Effector CD8-positive, alpha-beta T cell (primary cell): Measurements from ENCODE around the gene MIER2.

ENCODE experiments used
- DNase-seq: peaks from one replicate; lab custom pipeline; 2025; lab: John Stamatoyannopoulos, UW

Gene MIER2

DNA sequence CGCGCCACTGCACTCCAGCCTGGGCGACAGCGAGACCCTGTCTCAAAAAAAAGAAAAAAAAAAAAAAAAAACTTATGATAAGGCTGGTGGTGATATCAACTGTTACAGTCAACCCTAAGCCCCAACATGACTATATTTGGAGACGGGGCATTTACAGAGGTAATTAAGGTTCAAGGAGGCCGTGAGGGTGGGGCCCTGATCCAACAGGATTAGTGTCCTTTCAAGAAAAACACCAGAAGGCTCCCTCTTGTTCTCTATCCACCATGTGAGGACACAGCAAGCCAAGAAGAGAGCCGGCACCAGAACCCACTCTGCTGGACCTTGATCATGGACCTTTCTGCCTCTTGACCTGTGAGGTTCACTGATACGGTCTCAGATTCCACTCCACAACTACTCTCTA, 14.1 kb downstream of the MIER2 start:
- no peak for DNase-seq

DNA sequence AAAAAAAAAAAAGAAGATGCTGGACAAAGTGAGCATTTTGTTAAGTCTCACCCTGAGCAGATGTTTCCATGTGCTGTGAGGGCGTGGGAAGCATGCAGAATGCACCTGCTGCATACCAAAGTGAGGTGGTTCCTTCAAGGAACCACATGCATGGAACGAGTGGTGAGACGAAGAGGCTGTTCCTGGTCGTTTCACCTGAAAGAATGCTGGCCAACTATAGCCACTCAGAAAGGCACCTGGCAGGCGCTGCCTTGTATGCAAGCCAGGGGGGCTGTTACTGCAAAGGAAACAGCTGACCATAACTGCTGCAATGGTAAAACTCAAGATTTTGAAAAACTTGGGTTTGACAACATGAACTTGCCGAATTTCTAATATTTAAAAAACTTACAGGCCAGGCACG, 14.7 kb downstream of the MIER2 start:
- DNase-seq: no peak

DNA sequence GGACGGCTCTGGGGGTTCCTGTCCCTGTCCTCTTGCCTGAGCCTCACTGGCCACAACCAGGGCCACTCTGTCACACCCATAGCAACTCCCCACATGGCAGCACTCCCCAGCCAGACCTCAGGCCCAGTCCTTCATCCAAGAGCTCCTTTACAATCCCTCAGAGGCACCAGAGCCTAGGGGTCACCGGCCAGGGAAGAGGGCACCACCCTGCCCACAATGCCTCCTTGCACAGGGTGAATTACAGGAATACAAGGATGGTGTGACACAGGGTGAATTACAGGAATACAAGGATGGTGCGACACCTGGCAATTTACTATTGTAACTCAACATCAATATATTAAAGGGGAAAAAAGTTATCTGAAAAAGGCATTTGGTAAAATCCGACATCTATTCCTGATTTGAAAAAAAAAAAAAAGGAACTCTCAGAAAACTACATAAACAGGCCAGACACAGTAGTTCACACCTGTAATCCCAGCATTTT, 16.5 kb downstream of the MIER2 start:
- no peak for DNase-seq

DNA sequence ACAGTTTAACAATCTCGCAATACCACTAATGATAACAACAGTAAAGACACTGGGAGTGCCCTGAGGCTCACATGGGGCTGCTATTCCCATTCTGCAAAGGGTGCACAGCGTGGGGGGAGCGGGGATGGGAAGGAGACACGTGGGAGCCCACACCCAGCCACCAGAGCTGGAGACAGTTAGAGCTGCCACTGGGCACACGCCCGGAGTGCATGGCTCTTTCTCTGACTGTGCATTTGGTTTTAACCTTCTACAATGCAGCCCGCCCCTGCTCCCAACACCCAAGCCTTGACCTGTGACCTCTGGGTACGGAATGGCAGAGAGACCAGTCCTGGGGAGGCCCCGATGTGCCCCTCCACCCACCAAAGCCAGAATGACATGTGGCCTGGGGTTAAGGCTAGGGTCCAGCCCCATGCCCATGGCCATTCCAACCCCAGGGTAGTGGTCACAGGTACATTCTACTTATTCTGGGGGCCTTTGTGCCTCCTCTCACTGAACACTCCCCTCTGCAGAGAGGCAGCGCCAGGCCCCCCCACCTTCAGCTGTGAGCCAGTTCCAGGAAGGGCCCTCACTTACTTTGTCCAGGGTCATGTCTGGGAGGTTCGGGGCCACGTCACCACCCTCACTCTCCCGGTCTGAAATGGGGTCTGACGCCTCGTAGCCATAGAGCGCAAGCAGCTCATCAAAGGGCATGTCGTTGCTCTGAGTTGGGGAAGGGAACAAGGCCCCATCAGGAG, 17.1 kb downstream of the MIER2 start:
- DNase-seq: no peak

DNA sequence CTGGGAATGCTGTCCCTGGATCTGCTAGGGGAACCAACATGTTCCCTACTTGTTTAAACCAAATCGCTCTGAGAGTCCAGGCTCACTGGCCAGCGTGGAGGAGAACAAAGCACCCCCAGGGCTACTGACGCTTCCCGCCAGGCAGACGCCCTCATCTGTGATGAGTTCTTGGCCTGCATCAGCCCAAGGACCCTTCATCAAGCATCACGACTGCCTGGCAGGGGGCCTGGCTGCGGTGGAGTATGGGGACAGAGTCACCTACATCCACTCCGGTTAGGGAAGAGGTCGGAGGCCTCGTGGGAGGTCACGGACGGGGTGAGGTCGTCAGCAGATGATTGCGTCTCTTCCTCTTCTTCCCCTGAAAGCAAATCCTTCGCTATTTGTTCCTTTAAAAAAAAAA, 17.7 kb downstream of the MIER2 start:
- DNase-seq: no peak

DNA sequence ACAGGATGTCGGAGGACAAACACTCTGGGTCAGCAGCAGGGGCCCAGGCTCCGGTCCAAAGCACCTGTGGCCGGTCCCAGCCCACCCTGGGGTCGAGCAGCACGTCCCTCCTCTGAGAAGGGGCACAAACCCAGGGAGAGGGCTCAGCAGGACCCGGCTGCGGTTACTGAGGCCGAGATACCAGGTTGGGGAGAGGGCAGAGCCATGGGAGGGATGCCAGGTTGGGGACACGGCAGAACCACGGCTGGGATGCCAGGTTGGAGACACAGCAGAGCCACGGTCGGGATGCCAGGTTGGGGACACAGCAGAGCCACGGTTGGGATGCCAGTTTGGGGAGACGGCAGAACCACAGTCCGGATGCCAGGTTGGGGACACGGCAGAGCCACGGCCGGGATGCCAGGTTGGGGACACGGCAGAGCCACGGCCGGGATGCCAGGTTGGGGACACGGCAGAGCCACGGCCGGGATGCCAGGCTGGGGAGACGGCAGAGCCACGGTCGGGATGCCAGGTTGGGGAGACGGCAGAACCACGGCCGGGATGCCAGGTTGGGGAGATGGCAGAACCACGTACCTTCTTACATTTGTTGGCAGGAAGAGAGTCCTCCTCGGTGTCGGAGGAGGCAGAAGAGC, 18.5 kb downstream of the MIER2 start:
- DNase-seq: no peak

DNA sequence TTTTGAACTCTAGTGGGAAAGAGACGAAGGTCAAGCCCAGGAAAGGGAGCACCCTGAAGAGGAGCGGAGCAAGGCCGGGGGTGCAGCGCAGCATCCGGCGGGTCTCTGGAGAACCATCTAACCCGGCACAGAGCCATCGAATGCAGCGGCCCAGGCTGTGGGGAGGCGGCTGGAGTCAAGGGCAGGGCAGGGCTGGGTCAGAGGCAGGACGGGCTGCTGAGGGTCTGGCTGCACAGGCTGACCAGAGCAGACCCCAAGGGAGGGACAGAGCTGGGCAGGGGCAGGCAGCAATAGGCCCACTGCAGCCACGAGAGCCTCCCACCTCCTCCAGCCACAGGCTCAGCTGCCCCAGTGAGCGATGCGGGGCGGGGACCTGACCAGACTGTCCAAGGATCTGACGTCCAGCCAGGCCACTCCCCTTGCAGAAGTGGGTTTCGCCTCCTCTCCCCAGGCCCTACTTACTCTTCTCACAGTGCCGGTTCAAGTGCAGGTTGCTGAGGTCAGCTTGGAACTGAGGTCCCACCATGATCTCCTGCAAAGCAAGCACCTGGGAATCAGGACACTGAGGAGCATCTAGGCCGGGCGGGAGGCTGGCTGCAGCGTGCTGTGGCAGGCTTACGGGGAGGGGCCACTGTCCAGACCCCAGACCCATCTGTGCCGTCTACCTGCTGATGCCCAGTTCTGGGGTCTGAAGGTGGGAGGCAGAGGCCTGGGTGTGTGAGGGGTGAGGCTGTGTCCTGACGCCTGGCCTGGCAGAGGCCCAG, 19.2 kb downstream of the MIER2 start:
- DNase-seq: no peak

DNA sequence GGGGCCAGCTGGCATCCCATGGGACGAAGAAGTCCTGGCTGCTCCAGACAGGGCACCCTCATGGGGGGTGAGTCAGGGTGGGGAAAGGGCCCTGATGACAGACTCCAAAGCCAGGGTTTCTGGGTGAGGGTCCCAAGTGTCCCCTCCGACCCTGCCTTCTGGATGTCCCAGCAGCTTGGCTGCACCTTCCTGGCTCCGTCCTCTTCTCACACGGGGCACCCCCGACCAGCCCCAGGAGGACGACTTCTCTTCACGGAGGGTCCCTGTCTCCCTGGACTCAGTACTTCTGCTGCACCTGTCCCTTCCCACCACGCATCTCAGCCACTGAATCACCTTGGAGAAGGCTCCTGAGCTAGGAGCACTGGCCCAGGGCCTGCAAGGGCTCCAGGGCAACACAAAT, 19.9 kb downstream of the MIER2 start:
- no peak for DNase-seq

DNA sequence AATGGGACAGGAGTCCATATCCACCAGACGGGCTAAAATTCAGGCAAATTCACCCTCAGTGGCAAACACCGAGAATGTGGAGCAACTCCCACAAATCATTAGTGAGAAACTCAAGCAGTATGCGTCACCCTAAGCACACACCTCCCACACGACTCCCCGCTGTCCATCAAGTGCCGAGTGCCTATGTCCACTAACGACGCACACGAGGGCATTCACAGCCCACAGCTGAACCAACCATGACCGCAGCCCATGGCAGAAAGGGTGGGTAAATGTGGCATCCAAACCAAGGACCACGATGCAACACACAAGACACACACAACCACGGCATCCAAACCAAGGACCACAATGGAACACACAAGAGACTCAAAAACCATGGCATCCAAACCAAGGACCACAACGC, 22.0 kb downstream of the MIER2 start:
- no peak for DNase-seq

DNA sequence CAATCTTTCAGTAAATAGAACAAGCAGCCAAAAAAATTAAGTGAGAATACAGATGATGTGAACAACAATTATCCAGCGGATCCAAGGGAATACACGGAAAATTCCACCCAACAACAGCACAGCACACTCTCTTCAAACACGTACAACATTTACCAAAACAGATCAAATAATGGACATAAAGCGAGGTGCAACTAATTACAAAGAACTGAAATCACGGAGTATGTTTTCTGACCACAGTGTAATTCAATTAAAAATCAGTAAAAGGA, 26.2 kb downstream of the MIER2 start:
- no peak for DNase-seq

DNA sequence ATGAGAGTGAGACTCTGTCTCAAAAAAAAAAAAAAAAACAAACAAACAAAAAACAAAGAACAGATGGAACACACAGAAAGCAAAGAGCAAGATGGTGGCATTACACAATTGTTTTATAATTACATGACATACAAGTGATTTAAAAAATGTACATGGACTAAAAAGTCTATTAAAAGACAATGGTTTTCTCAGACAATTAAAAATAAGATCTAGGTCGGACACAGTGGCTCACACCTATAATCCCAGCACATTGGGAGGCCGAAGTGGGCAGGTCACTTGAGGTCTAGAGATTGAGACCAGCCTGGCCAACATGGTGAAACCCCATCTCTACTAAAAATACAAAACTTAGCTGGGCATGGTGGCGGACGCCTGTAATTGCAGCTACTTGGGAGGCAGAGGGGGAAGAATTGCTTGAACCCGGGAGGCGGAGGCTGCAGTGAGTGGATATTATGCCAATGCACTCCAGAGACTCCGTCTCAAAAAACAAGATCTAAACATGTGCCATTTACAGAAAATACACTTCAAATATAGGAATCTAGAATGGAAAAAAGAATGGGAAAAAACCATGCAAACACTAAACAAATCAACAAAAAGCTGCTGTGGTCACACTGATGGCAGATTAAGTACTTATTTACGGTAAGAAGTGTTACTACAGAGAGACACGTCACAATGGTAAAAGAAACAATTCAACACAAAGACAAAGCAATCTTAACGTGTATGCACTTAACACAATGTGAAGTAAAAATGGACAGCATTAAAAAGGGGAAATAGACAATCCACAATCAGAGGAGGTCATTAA, 26.7 kb downstream of the MIER2 start:
- DNase-seq: no peak

DNA sequence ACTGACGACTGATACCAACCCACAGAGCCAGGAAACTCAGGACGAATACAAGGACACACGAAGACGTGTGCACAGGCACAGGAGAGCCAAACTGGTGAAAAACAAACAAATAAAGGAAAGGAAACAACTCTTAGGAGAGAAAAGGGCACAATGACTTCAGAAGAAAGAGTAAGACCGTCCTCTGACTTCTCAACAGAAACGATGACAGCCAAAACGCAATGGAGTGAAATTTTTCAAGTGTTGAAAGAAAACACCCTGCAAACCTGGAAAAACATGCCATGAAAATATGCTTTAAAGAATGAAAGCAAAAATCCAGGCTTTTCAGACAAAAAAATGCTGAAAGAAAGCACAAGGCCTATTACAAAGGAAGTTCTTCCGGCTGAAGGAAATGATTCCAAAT, 28.8 kb downstream of the MIER2 start:
- DNase-seq: no peak

DNA sequence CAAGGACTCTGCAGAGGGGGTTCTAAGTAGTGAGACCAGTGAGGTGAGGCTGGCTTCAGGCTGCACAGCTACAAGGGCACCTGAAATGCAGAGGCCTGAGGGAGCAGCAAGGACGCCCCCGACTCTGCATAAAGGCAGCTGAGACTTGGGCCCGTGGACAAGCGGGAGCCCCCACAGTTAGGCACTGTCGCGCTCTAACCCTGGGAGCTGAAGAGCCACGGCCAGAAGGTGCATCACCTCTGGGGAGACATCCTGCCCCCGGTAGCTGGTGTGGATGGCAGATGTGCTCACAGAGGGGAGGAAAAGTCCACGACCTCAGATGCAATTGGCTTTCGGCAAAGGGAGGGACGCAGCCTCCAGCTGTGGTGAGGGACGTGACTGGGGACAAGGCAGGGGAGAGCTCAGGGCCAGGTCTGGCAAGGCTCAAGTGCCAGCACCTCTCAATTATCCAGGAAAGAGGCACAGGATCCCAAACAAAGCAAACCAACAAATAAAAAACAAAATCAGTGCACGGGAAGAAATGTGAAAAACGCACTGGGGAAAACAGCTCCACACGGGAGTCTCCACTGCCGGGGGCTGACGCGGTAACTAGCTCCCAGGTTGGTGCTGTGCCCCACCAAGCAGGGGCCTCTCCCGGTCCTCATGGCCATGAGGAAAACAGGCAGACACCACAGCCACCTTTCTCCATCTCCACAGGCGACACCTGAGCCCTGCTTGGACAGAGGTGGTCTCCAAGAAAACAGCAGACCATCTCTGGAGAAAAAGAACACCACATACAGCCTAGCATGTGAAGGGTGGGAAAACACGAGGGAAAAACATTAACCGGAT, 30.4 kb downstream of the MIER2 start:
- no peak for DNase-seq

DNA sequence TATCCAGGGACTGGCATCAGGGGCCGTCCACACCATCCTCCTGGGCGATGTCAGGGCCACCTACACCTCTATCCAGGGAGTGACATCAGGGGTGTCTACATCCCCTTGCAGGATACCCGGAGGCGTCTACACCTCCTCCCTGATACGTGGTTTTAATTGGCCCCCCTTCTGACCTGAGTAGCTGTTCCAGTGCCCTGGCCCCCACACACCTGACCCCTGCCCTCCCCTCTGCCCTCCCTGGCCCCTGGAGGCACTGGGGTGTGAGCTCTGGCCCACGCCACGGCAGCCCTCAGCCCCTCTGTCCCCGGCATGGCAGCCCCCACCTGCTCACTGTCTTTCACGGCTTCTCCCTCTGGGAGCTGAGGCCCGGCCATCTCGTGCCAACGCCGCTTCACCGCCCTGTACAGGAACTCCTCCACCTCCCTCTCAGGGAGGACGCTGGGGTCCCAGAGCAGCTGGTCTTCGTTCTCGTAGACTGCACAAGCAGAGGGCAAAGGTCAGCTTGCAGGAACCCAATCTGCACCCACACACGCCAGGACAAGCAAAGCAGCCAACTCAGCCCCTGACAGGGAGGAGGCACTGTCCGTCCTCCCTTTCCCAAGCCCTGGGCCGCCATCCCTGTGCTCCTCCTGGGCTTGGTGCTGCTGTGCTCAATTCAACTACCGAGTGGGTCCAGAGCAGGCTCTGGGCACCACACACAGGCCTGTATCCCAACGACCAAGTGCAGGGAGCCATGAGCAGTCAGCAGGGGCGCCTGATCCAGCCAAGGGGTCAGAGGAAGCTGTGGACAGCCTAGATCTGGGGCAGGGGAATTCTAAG, 31.2 kb downstream of the MIER2 start:
- no peak for DNase-seq

DNA sequence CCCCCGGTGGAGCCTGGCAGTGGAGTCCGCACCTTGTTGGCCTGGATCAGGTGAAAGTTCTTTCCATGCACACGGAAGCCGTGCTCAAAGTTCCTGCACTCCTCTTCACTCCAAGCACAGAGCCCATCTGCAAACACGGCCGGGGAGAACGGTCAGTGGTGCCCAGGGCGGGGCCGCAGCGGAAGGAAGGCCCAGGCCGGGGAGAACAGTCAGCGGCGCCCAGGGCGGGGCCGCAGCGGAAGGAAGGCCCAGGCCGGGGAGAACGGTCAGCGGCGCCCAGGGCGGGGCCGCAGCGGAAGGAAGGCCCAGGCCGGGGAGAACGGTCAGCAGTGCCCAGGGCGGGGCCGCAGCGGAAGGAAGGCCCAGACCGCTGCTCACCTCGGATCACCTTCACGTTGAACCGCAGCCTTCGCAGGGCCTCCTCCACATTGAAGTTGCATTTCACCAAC, 32.8 kb downstream of the MIER2 start:
- no peak for DNase-seq

DNA sequence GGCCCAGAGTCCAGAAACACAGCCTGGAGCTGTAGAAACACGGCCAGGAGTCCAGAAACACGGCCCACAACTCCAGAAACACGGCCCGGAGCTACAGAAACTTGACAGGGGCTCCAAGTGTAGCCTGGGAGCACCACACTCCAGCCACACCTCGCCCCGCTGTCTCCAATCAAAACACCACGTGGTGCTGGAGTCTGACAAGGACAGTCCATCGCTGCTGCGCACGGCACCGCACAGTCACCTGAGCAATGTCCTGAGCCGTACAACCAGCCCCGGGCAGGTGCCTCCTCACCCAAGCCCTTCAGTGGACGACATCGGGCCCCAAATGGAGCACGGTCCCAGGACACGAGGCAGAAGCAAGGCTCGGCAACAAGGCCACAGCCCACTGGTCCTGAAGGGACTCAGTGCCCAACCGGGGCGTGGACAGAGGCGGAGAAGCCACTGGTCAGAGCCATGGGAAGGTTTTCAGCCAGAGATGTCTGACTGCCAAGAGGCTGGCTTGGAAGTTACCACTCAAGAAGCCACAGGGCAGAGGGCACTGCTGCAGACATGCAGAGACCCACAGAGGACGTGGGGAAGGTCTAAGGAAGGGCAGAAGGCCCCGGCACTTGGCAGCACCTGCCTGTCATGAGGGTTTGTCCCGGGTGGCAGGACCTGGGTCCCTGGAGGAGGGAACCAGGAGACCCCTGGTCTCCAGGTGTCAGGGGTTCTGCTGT, 33.7 kb downstream of the MIER2 start:
- DNase-seq: no peak

DNA sequence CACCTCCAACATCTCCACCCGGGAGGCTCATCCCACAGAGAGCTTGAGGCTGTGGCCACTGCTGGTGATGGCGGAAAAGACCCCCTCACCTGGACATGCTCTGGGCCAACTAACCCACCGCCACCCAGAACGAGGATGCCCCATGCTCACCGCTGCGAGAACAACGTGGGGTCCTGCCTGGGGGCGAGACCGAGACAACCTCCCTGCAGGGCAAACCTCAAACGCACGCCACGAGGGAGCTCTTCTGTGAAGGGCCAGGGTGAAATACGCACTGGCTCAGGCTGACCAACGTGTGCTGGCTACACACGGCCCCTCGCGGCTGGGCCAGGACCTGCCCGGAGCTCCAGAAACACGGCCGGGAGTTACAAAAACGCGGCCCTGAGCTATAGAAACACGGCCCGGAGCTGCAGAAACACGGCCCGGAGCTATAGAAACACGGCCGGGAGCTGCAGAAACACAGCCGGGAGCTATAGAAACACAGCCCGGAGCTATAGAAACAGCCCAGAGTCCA, 34.4 kb downstream of the MIER2 start:
- no peak for DNase-seq

DNA sequence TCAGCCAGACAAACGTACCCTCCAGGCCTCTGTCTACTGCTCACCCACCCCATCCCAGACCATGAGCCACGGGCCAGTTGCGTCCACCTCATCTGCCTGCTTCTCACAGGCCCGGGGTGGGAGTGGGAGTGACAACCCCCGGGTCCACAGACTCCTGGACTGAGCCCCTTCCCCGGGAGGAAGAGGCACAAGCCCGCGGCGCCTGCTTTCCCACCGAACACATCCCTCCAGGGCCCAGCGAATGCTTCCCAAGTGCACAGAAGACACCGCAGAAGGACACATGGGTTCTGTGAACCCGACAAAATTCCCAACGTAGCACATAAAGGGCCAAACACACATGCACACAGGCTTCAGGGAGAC, 35.4 kb downstream of the MIER2 start:
- no peak for DNase-seq

DNA sequence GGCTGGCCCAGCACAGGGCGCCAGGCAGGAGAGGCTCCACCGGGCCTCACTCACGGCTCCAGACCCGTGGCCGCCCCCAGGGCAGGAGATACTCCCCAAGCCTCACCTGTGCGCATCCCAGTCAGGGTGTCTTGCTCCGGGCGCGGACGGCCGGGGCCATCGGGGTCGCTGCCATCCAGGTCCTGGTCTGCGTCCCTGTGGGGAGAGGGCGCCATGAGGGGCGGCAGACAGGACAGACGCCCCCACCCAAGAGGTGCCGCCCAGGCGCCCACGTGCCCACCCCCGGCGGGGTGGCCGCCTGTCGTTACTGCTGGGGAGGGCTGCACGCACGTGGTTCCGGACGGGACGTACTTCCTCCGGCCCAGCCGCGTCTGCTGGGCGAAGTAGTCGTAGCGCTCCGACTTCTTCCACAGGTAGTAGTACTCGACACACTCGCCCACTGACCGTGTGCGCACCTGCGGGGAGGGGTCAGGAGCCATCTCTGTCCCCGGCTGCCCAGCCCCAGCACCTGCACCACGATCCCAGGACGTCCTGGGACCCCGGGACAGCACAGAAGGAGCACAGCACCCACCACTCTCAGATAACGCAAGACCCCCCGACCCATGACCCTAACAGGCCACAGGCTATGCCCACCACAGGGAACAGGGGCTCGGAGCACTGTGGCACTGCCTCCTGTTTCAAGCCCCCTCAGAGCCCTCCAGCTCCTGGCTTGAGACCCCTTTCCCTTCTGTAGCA, 36.0 kb downstream of the MIER2 start:
- no peak for DNase-seq
